Measurements from ENCODE around the gene CD4.

CD4 gene

GRCh38 chr12:6765634-6766581, 23.4 kb upstream of the CD4 start, which contains the start of gene PTMS:
TSS of gene PTMS (plus strand) at chr12:6766363. CDS start at chr12:6766706, 343 bp downstream.
- DNase-seq, result peak; percentile 96

GRCh38 chr12:6766651-6767349, 22.5 kb upstream of the CD4 start:
- peak; percentile 46 for DNase-seq

- no peak for DNase-seq
Observed at GRCh38 chr12:6767353-6768319, 21.7 kb upstream of the CD4 start.

- no peak for DNase-seq
Observed at GRCh38 chr12:6768437-6768914, 20.9 kb upstream of the CD4 start.

DNA sequence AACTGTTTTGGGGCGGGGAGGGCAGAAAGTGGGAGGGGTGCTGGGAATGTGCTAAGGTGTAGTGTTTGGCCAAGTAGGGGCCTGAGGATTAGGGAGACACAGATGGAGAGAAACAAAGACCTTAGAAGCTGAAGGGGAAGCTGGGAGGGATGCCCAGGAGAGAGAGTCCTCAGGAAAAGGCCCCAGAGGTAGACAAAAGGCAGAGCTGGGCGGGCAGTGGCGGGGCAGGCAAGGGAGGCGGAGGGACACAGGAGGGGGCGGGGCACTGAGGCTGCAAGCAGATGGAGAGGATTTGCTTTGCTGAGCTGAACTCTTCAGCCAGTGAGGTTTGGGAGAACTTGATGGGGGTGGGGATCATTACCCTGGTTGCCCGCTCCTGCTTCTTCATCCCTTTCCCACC, 20.3 kb upstream of the CD4 start:
- no peak for DNase-seq

DNA sequence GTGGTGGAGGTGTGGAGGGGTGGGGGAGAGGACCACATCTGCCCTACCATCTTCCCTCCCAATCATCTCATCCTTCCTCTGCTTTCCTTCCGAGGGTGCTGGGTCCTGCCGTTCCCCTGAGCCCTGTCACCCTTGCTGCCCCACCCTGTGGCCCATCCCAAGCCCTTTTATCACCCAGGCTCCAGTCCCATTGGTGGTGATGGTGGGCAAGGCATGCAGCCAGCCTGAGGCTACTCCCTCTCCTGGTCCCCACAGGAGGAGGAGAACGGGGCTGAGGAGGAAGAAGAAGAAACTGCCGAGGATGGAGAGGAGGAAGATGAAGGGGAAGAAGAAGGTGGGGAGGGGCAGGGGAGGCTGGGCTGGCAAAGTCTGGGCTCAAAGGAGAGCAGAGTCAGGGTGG, 19.7 kb upstream of the CD4 start:
- DNase-seq, result no peak

DNA sequence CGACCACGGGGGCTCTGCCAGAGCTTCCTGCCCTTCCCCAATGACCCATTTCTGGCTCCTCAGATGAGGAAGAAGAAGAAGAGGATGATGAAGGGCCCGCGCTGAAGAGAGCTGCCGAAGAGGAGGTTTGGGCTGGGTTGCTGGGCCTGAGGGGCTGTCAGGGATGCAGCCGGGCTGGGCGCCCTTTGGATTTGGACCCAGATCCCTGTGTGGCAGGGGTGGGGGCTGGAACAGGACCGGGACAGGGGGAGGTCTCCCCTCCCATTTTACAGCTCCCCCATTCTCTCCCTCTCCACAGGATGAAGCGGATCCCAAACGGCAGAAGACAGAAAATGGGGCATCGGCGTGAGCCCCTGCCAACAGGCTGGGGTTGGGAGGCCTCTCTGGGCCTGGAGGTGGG, 19.2 kb upstream of the CD4 start:
- no peak for DNase-seq

DNA sequence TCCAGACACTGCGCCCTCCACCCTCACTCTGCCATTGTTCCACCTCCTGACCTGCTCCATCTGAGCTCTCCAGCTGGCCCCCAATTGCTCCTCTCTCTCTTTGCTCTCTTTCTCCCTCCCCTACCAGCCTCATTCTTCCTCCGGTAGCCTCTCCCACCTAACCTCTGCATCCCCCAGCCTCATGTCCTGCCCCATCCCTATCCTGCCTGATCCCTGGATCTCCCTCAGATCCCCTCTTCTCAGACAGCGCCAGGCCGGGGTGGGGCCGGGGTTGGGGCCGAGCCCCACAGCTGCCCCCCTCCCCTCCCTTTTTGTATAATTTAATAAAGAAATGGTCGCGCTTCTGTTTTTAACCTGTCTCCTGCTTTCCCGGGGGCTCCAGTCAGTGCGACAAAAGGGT, 18.7 kb upstream of the CD4 start:
- DNase-seq, result no peak

DNA sequence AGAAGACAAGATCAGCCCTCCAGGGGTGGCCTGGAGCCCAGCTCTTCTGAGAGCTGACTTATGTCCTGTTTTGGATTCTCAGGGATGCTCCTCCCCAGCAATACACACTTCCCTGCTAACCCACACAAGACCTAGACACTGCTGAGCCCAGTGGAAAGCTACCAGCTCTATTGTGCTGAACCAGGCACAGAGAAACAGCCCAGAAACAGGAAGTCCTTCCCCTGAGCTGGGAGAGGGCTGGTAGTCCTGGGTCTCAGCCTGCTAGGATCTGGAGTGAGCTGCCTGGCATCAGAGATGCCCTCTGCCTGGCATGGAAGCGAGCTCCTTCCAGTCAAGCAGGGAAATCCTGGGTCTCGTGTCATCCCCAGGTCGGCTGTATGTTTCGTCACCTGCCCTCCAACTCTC, 18.2 kb upstream of the CD4 start:
- no peak for DNase-seq

DNA sequence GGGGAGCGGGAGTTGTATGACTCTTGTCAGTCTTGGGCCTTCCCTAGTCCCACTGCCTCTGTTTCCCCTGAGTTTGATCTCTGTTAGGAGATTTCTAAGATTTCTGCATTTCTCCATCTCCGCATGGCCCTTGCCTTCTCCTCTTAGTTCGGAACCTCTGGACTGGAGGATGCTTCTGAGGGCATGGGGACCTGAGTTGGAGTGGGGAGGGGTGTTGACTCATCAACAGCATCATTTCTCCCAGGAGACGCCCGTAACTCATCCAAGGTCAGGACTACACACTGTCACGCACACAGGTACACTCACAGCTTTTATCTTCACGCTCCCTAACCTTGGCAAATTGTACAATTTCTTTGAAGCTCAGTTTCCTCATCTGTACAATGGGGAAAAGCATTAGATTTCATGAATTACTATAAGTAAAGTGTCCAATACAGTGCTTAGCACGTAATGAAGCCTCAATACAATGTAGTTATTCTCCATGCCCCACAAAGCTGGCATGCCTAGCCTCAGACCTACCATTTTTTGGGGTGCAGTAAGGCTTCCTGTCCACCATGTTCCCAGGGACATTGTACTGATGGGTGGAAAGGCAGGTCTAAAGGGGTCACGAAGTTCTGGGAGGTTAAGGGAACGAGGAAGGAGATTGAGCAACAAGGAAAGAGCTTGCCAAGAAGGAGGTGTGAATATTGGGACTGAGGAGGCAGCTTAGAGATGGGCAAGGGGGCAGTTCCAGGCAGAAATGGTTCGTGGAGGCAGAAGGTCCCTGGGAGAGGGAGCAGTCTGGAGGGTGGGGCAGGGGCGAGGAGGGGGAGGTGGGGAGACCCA, 17.6 kb upstream of the CD4 start:
- no peak for DNase-seq

DNA sequence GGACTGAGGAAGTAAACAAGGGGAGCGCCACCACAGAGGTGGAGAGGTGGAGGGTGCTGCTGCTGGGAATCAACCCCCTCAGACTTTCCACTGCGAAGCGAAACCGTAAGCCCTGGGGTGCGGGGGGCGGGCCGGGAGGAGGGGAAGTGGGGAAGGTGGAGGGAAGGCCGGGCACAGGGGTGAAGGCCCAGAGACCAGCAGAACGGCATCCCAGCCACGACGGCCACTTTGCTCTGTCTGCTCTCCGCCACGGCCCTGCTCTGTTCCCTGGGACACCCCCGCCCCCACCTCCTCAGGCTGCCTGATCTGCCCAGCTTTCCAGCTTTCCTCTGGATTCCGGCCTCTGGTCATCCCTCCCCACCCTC, 17.0 kb upstream of the CD4 start, which contains the start of gene LAG3:
Gene LAG3, plus strand, starts transcription at position 190 of the 365 bp plus-strand sequence. CDS start 333 bp downstream, outside the sequence.
- no peak for DNase-seq

- no peak for DNase-seq
Observed at GRCh38 chr12:6772726-6773589, 16.4 kb upstream of the CD4 start.

DNA sequence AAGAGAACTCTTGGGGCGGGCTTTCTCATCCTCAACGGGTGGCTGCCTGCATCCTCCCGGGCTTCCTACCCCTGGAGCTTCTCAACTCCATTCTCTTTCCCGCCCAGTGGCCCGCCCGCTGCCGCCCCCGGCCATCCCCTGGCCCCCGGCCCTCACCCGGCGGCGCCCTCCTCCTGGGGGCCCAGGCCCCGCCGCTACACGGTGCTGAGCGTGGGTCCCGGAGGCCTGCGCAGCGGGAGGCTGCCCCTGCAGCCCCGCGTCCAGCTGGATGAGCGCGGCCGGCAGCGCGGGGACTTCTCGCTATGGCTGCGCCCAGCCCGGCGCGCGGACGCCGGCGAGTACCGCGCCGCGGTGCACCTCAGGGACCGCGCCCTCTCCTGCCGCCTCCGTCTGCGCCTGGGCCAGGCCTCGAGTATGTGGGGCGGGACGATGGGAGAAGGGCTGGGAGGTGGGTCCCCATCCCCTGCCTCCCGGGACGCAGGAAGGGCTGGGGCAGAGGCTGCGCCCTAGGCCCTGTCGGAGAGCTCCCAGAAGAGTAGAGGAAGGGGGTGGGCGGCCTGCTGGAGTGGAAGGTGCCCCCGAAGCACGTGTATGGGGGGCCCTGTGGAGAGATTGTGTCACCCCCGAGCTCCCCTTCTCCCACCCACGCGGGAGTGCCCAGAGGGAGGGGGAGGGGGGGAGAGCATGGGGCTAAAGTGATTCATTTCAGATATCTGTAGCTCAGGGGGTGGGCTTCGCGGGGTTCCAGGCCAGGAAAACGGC, 15.6 kb upstream of the CD4 start:
- DNase-seq, result no peak

- no peak for DNase-seq
Observed at GRCh38 chr12:6774499-6775062, 14.7 kb upstream of the CD4 start.

GRCh38 chr12:6775185-6776174, 13.8 kb upstream of the CD4 start:
- DNase-seq, result no peak

DNA sequence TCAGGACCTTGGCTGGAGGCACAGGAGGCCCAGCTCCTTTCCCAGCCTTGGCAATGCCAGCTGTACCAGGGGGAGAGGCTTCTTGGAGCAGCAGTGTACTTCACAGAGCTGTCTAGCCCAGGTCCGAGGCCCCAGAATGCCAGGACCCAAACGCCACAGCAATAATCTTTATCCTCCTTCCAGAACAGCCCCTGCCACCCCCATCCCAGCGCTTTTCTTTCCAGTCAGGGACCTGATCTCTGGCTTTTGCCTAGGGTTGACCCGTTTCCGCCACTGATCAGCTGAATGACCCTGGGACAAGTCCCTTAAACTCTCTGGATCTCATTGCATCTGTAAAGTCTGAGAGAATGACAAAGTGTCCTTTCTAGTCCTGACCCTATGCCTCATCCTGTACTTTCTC, 11.9 kb upstream of the CD4 start:
- no peak for DNase-seq

DNA sequence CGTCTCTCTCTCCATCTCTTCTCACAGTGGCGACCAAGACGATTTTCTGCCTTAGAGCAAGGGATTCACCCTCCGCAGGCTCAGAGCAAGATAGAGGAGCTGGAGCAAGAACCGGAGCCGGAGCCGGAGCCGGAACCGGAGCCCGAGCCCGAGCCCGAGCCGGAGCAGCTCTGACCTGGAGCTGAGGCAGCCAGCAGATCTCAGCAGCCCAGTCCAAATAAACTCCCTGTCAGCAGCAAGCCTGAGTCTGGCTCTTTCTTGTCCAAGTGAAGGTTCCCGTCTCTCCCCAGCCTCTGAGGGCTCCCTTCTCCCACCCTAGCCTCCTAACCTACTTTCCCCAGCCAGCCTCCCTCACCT, 11.1 kb upstream of the CD4 start:
- DNase-seq, result no peak
